ENCODE data around the gene HOXC6. TPM values are rescaled to one million over a fixed set of nuclear protein-coding genes. Genes with fewer than 3 reads are reported as not detected.

Gene HOXC6
- total RNA-seq, 6 experiments from 2014 or later, result 0.12 to 2.1 (median 1.6) TPM

DNA sequence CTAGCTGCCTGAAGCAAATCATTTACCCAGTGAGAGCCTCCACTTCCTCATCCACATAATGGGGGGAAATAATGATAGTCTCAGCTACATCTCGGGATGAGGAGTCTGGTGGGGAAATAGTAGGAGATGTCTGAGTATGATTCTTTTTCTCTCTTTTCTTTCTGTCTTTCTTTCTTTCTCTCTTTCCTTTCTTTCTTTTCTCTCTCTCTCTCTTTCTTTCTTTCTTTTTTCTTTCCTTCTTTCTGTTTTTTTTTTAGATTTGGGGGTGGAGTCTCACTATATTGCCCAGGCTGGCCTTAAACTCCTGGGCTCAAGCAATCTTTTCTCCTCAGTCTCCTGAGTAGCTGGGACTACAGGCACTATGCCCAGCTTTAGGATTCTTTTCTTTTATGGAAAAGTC, 38.2 kb downstream of the HOXC6 start:
- TF ChIP-seq, protein P1, sequence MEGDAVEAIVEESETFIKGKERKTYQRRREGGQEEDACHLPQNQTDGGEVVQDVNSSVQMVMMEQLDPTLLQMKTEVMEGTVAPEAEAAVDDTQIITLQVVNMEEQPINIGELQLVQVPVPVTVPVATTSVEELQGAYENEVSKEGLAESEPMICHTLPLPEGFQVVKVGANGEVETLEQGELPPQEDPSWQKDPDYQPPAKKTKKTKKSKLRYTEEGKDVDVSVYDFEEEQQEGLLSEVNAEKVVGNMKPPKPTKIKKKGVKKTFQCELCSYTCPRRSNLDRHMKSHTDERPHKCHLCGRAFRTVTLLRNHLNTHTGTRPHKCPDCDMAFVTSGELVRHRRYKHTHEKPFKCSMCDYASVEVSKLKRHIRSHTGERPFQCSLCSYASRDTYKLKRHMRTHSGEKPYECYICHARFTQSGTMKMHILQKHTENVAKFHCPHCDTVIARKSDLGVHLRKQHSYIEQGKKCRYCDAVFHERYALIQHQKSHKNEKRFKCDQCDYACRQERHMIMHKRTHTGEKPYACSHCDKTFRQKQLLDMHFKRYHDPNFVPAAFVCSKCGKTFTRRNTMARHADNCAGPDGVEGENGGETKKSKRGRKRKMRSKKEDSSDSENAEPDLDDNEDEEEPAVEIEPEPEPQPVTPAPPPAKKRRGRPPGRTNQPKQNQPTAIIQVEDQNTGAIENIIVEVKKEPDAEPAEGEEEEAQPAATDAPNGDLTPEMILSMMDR (IDR thresholded peaks at IDR 0.05), result no peak
- H3K27me3 Mint-ChIP-seq (ENCODE audit: insufficient read depth), result peaks cover 36% of the 10 kb centered on the region
- no peak for DNase-seq
- no peak overlapping the region for H3K4me3 Mint-ChIP-seq
- no peak overlapping the region for H3K27ac Mint-ChIP-seq
- H3K36me3 Mint-ChIP-seq (ENCODE audit: low read depth), result no peaks in the 10 kb centered on the region
- no peaks in the 10 kb centered on the region for H3K9me3 Mint-ChIP-seq
- H3K4me1 Mint-ChIP-seq (ENCODE audit: low read depth), result no peaks in the 10 kb centered on the region

DNA sequence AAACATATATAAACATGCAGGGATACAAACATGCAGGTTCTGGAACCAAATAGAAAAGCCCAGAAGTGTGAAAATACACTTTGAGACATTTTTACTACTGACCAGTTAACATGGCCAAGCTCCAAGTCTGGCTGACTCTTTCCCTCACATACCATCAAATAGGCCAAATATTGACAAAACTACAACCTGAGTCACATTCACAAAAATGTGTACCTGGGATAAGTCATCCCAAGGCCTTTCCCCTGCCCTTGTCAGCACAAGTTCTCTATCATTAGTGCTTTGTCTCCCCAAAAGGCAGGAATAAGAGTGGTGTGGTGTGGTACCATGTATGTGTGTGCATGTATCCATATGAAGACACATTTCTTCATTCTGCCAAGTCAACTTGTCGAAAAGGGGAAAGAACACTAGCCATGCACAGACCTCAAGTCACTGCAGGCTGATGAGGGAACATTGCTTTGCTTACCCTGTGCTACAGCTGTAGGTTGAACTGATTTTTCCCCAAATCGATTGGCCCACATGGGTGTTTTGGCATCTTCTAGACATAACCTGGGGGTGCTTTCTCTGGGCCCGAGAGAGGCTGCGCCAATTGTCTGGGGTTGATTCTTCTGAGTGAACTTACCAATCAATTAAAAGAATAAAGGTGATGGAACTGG, 40.3 kb downstream of the HOXC6 start:
- TF ChIP-seq, protein P1 (IDR thresholded peaks at IDR 0.05), result no peak
- Mint-ChIP-seq H3K27me3 (ENCODE audit: insufficient read depth) (peaks cover 33% of the 10 kb centered on the region), H3K27ac (no peak overlapping the region), H3K36me3 (ENCODE audit: low read depth) (no peaks in the 10 kb centered on the region), H3K9me3 (no peaks in the 10 kb centered on the region), H3K4me1 (ENCODE audit: low read depth) (no peaks in the 10 kb centered on the region), H3K4me3 (no peak overlapping the region)
- DNase-seq, result no peak

DNA sequence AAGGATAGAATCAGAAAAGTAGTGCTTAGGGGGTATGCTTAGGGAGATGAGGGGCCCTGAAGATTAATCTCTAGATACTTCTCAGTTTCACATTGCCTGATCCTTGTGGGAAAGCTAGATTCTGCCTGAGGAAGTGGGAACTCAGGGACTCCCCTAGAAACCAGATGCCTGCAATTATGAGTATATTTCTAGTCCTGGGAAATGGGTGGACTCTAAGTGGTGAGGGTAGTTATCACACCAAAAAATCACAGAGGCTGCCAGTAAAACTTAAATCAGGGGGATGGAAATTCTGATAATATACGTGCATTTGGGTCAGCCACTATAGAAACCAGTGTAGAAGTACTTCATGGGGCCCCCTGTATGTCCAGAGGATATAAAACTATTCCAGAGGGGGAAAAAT, 43.7 kb downstream of the HOXC6 start:
- no peaks in the 10 kb centered on the region for H3K36me3 Mint-ChIP-seq (ENCODE audit: low read depth)
- no peaks in the 10 kb centered on the region for H3K9me3 Mint-ChIP-seq
- TF ChIP-seq, protein P1 (IDR thresholded peaks at IDR 0.05), result no peak
- H3K27ac Mint-ChIP-seq, result no peak overlapping the region
- peaks cover 44% of the 10 kb centered on the region for H3K27me3 Mint-ChIP-seq (ENCODE audit: insufficient read depth)
- H3K4me3 Mint-ChIP-seq, result no peak overlapping the region
- H3K4me1 Mint-ChIP-seq (ENCODE audit: low read depth), result no peaks in the 10 kb centered on the region
- DNase-seq, result no peak

DNA sequence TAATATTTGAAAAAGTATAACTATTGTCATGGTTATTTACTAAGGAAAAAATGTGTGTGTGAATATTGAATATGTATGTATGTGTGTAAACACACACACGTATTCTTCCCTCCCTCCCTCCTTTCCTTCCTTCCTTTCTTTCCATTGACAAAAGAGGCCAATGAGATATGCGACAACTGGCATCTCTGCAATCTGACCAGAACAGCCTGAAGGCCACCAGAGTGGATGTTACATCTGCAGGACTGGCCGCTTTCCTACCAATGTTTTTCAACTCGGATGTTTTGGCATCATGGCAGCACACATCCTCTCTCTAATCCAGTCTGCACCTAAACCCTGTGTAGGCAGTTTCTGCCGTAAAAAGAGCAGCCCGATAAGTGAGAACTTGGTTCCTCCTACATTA, 46.1 kb downstream of the HOXC6 start:
- H3K27me3 Mint-ChIP-seq (ENCODE audit: insufficient read depth), result peaks cover 54% of the 10 kb centered on the region

DNA sequence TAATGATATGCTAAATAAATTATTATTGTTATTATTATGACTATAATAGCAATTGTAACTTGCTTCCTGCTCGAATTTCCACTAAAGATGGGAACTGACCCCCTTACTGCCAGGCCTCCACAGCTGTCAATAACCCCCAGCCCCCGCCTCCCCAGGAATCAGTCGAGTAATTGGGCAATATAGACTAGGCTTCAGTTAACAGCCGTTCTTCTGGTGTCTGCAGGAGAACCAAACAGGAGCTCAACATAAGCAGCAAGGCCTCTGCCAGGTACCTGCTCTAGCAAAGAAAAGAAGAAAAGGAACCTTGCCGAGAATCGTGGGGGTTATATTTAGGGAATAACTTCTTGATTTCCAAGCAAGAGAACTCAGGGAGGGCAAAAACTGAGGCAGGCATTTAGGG, 47.2 kb downstream of the HOXC6 start:
- Mint-ChIP-seq H3K4me1 (ENCODE audit: low read depth) (no peaks in the 10 kb centered on the region), H3K27ac (no peak overlapping the region)

More for the DNA sequence above, 46.1 kb downstream of the HOXC6 start:
- TF ChIP-seq, protein P1 (IDR thresholded peaks at IDR 0.05), result no peak
- Mint-ChIP-seq H3K4me1 (ENCODE audit: low read depth) (no peaks in the 10 kb centered on the region), H3K9me3 (no peaks in the 10 kb centered on the region; the same call in 1 of the 2 replicates), H3K4me3 (no peak overlapping the region), H3K36me3 (ENCODE audit: low read depth) (no peaks in the 10 kb centered on the region), H3K27ac (no peak overlapping the region)
- no peak for DNase-seq

More for the DNA sequence above, 47.2 kb downstream of the HOXC6 start:
- no peaks in the 10 kb centered on the region for H3K36me3 Mint-ChIP-seq (ENCODE audit: low read depth)
- DNase-seq, result no peak
- TF ChIP-seq, protein P1 (IDR thresholded peaks at IDR 0.05), result no peak
- H3K4me3 Mint-ChIP-seq, result no peak overlapping the region
- H3K9me3 Mint-ChIP-seq, result no peaks in the 10 kb centered on the region; the same call in 1 of the 2 replicates
- peaks cover 57% of the 10 kb centered on the region for H3K27me3 Mint-ChIP-seq (ENCODE audit: insufficient read depth)
